IMR-90 (cell line): Measurements from ENCODE around the gene SPATA31E1. TPM values are rescaled to one million over a fixed set of nuclear protein-coding genes. Genes with fewer than 3 reads are reported as not detected.

Source experiments
- ATAC-seq: fragments of 200-7000 bp; cut with Tn5 transposase; 2 replicates; pipeline ENCODE4 v1.9.1; 2020; ENCODE audit warnings: low read depth, mild to moderate bottlenecking, moderate library complexity
- BruUV-seq: library from RNA; stranded (reverse); fragments of 400-500 nt; replicated peaks from 2 replicates; lab custom pipeline; 2021; lab: Mats Ljungman, UMichigan
- CTCF ChIA-PET: fragments of 300-600 bp; formaldehyde crosslinking; extraction: SDS; loops from one replicate; lab custom pipeline; 2021; ENCODE audit warnings: antibody characterized with exemption; lab: Yijun Ruan, JAX
- POLR2A ChIA-PET: fragments of 300-600 bp; sonication (Branson Sonifier 250); formaldehyde crosslinking; loops from one replicate; lab custom pipeline; 2022; ENCODE audit warnings: antibody characterized with exemption; ENCODE audit not compliant: unreplicated experiment; lab: Charles Lee
- DNase-seq: peaks from one replicate; pipeline ENCODE4 v3.0.0; 2013
- H2AFZ ChIP-seq: replicated peaks from 2 replicates; pipeline ENCODE3; 2013; ENCODE audit warnings: low read length, mild to moderate bottlenecking; ENCODE audit not compliant: poor library complexity
- H2AK5ac ChIP-seq: 2 replicates; pipeline ENCODE4 v1.6.1; 2013; ENCODE audit warnings: low read depth, low read length, inconsistent platforms
- H2AK9ac ChIP-seq: replicated peaks from 2 replicates; pipeline ENCODE3; 2013; ENCODE audit warnings: mild to moderate bottlenecking, low read depth, low read length, moderate library complexity; ENCODE audit not compliant: poor library complexity
- H2BK120ac ChIP-seq: 2 replicates; pipeline ENCODE4 v1.6.1; 2013; ENCODE audit warnings: low read depth, low read length, inconsistent platforms
- H2BK15ac ChIP-seq: 3 replicates; pipeline ENCODE4 v1.6.1; 2013; ENCODE audit warnings: low read depth, low read length, inconsistent platforms
- H2BK20ac ChIP-seq: 2 replicates; pipeline ENCODE4 v1.6.1; 2013; ENCODE audit warnings: low read depth, mild to moderate bottlenecking, inconsistent platforms, low read length, moderate library complexity
- H2BK5ac ChIP-seq: 2 replicates; pipeline ENCODE4 v1.6.1; 2013; ENCODE audit warnings: mild to moderate bottlenecking, low read depth, low read length, inconsistent platforms; ENCODE audit not compliant: poor library complexity, severe bottlenecking
- H3K14ac ChIP-seq: replicated peaks from 2 replicates; pipeline ENCODE4 v1.6.1; 2013; ENCODE audit warnings: low read depth, low read length, inconsistent platforms
- H3K18ac ChIP-seq: 2 replicates; pipeline ENCODE4 v1.6.1; 2013; ENCODE audit warnings: low read depth, low read length, control low read depth
- H3K23ac ChIP-seq: 2 replicates; pipeline ENCODE4 v1.6.1; 2013; ENCODE audit warnings: low read depth, low read length, inconsistent platforms
- H3K27ac ChIP-seq: 2 replicates; pipeline ENCODE4 v1.5.1; 2013; ENCODE audit warnings: mild to moderate bottlenecking, control low read depth, low read length; ENCODE audit not compliant: insufficient read depth
- H3K27me3 ChIP-seq: 2 replicates; pipeline ENCODE4 v1.6.1; 2013; ENCODE audit warnings: low read length; ENCODE audit not compliant: control insufficient read depth, insufficient read depth
- H3K36me3 ChIP-seq: 2 replicates; pipeline ENCODE4 v1.6.1; 2013; ENCODE audit warnings: low read length, mixed read lengths; ENCODE audit not compliant: control insufficient read depth, insufficient read depth
- H3K4ac ChIP-seq: 2 replicates; pipeline ENCODE4 v1.6.1; 2013; ENCODE audit warnings: low read depth, low read length, inconsistent platforms
- H3K4me1 ChIP-seq: 2 replicates; pipeline ENCODE4 v1.6.1; 2013; ENCODE audit warnings: low read length, mixed read lengths; ENCODE audit not compliant: control insufficient read depth, insufficient read depth
- H3K4me2 ChIP-seq: 2 replicates; pipeline ENCODE4 v1.6.1; 2013; ENCODE audit warnings: low read depth, mild to moderate bottlenecking, control low read depth, low read length, moderate library complexity
- H3K4me3 ChIP-seq: 2 replicates; pipeline ENCODE4 v1.5.1; 2013; ENCODE audit warnings: low read depth, mild to moderate bottlenecking, control low read depth, low read length, moderate library complexity; ENCODE audit not compliant: insufficient read depth
- H3K56ac ChIP-seq: 2 replicates; pipeline ENCODE4 v1.6.1; 2013; ENCODE audit warnings: low read length, inconsistent platforms; ENCODE audit not compliant: insufficient read depth; ENCODE audit errors: extremely low read depth
- H3K79me1 ChIP-seq, 2 experiments: 2 replicates each; pipeline ENCODE4 v1.6.1; 2013; ENCODE audit warnings: low read length in 2 of 2, inconsistent platforms in 1 of 2, low read depth in 1 of 2
- H3K9ac ChIP-seq: 2 replicates; pipeline ENCODE4 v1.6.1; 2013; ENCODE audit warnings: low read depth, low read length, control low read depth
- H3K9me1 ChIP-seq: 2 replicates; pipeline ENCODE4 v1.6.1; 2013; ENCODE audit warnings: low read length, inconsistent platforms; ENCODE audit not compliant: insufficient read depth
- H3K9me3 ChIP-seq: 2 replicates; pipeline ENCODE4 v1.6.1; 2013; ENCODE audit warnings: low read length; ENCODE audit not compliant: control insufficient read depth, insufficient read depth
- H4K20me1 ChIP-seq: 2 replicates; pipeline ENCODE4 v1.6.1; 2013; ENCODE audit warnings: low read length, inconsistent platforms; ENCODE audit not compliant: insufficient read depth
- H4K5ac ChIP-seq: 2 replicates; pipeline ENCODE4 v1.6.1; 2013; ENCODE audit warnings: mild to moderate bottlenecking, low read depth, low read length, control low read depth
- H4K8ac ChIP-seq, 2 experiments: 2 replicates each; pipeline ENCODE4 v1.6.1; 2013; ENCODE audit warnings: low read depth in 2 of 2, low read length in 2 of 2, control low read depth in 1 of 2, inconsistent platforms in 1 of 2
- H4K91ac ChIP-seq: 2 replicates; pipeline ENCODE4 v1.6.1; 2013; ENCODE audit warnings: low read depth, low read length, inconsistent platforms; ENCODE audit not compliant: insufficient read depth
- CHD1 ChIP-seq: IDR thresholded peaks from 2 replicates; pipeline ENCODE4 v1.6.1; 2012; ENCODE audit warnings: low read depth, low read length, improper control_type of control experiment
- FOS ChIP-seq: fragments of 150-350 bp; IDR thresholded peaks from 2 replicates; pipeline ENCODE4 v1.6.1; 2016; ENCODE audit warnings: low read depth, low read length
- MAZ ChIP-seq: IDR thresholded peaks from 2 replicates; pipeline ENCODE4 v1.6.1; 2012; ENCODE audit warnings: low read depth, mild to moderate bottlenecking, low read length, improper control_type of control experiment, moderate library complexity, borderline replicate concordance
- POLR2A ChIP-seq: IDR thresholded peaks from 2 replicates; pipeline ENCODE4 v1.6.1; 2012; ENCODE audit warnings: mild to moderate bottlenecking, low read depth, low read length
- RAD21 ChIP-seq: IDR thresholded peaks from 2 replicates; pipeline ENCODE4 v1.6.1; 2012; ENCODE audit warnings: low read length, improper control_type of control experiment
- RCOR1 ChIP-seq: IDR thresholded peaks from 2 replicates; pipeline ENCODE4 v1.6.1; 2012; ENCODE audit warnings: mild to moderate bottlenecking, low read length, improper control_type of control experiment; ENCODE audit not compliant: insufficient replicate concordance
- RFX5 ChIP-seq: IDR thresholded peaks from 2 replicates; pipeline ENCODE4 v1.8.0; 2012; ENCODE audit warnings: low read depth, mild to moderate bottlenecking, low read length, moderate library complexity
- SMC3 ChIP-seq: fragments of 150-350 bp; IDR thresholded peaks from 2 replicates; pipeline ENCODE4 v1.6.1; 2016; ENCODE audit warnings: low read depth, mild to moderate bottlenecking, antibody characterized with exemption, low read length, moderate library complexity
- WGBS, 2 experiments: methylation state at CpG; one replicate each; pipeline versions ENCODE4 v1.1.5 to v1.1.7; 2013; ENCODE audit warnings: missing lambda C conversion rate in 2 of 2; ENCODE audit not compliant: insufficient read length in 1 of 2; ENCODE audit errors: extremely low coverage in 2 of 2; 5-methylcytosine and 5-hydroxymethylcytosine counted together
- dilution Hi-C: fragments of 300-500 bp; cut with HindIII; formaldehyde crosslinking; loops from one replicate; pipeline ENCODE4 v1.14.3; 2018; ENCODE audit warnings: low sequenced_read_pairs; ENCODE audit not compliant: unreplicated experiment
- in situ Hi-C: fragments of 300-500 bp; cut with MboI; formaldehyde crosslinking; loops from 3 replicates; pipeline ENCODE4 v1.14.3; 2019; ENCODE audit warnings: low sequenced_read_pairs, inconsistent platforms, mixed read lengths
- intact Hi-C: fragments of 100-400 bp; cut with micrococcal nuclease; formaldehyde crosslinking; loops from 2 replicates; pipeline ENCODE4 v1.10.0; 2022
- polyA plus RNA-seq, 3 experiments: library from polyadenylated mRNA; depleted of rRNA; stranded (reverse); fragments of >200 nt; gene quantifications; 2 replicates each; pipeline ENCODE4 v1.2.3, GENCODE V29; 2012; ENCODE audit warnings: low replicate concordance in 1 of 3
- total RNA-seq: library from RNA; depleted of rRNA; stranded (reverse); fragments of >200 nt; gene quantifications from 2 replicates; pipeline ENCODE4 v1.2.3, GENCODE V29; 2012
- TF ChIP-seq, protein P1 (sequence below): conservative IDR thresholded peaks from 2 replicates; pipeline ENCODE4 v1.5.1; 2012; ENCODE audit warnings: mild to moderate bottlenecking, low read depth, low read length, improper control_type of control experiment
- TF ChIP-seq, protein P2 (sequence below): fragments of 150-350 bp; IDR thresholded peaks from 2 replicates; pipeline ENCODE4 v1.6.1; 2016; ENCODE audit warnings: low read depth, mild to moderate bottlenecking, low read length, moderate library complexity, borderline replicate concordance

Gene SPATA31E1
- total and polyA plus RNA-seq, 2 of the 4 experiments (the other 2 are of a cell fraction): 0.03 TPM; not detected in 1

GRCh38 chr9:87883274-87883673 lies 597 bp downstream of the SPATA31E1 start:
- H4K20me1 ChIP-seq: no peaks in the 10 kb centered on the region
- no peak overlapping the region for H3K4me2 ChIP-seq
- no peak overlapping the region for H3K56ac ChIP-seq
- H4K91ac ChIP-seq: no peak overlapping the region
- H2BK120ac ChIP-seq: no peak overlapping the region
- no peak overlapping the region for H2AFZ ChIP-seq
- in situ Hi-C loops: no loop called here
- H3K27ac ChIP-seq: no peak overlapping the region
- POLR2A ChIA-PET: no interaction called here
- H3K4ac ChIP-seq: no peak overlapping the region
- H3K27me3 ChIP-seq: no peaks in the 10 kb centered on the region
- DNase-seq (no peak), ATAC-seq (no peak)
- TF ChIP-seq RAD21 (no peak), POLR2A (no peak), FOS (no peak), CHD1 (no peak), RCOR1 (no peak), SMC3 (no peak), RFX5 (no peak), MAZ (no peak)
- TF ChIP-seq, protein P1, sequence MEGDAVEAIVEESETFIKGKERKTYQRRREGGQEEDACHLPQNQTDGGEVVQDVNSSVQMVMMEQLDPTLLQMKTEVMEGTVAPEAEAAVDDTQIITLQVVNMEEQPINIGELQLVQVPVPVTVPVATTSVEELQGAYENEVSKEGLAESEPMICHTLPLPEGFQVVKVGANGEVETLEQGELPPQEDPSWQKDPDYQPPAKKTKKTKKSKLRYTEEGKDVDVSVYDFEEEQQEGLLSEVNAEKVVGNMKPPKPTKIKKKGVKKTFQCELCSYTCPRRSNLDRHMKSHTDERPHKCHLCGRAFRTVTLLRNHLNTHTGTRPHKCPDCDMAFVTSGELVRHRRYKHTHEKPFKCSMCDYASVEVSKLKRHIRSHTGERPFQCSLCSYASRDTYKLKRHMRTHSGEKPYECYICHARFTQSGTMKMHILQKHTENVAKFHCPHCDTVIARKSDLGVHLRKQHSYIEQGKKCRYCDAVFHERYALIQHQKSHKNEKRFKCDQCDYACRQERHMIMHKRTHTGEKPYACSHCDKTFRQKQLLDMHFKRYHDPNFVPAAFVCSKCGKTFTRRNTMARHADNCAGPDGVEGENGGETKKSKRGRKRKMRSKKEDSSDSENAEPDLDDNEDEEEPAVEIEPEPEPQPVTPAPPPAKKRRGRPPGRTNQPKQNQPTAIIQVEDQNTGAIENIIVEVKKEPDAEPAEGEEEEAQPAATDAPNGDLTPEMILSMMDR: no peak
- TF ChIP-seq, protein P2, sequence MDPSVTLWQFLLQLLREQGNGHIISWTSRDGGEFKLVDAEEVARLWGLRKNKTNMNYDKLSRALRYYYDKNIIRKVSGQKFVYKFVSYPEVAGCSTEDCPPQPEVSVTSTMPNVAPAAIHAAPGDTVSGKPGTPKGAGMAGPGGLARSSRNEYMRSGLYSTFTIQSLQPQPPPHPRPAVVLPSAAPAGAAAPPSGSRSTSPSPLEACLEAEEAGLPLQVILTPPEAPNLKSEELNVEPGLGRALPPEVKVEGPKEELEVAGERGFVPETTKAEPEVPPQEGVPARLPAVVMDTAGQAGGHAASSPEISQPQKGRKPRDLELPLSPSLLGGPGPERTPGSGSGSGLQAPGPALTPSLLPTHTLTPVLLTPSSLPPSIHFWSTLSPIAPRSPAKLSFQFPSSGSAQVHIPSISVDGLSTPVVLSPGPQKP: no peak
- H3K9me1 ChIP-seq: no peaks in the 10 kb centered on the region
- no peak overlapping the region for H3K23ac ChIP-seq
- H3K9ac ChIP-seq: no peak overlapping the region
- no peak overlapping the region for H2BK15ac ChIP-seq
- intact Hi-C loops: no loop called here
- H3K79me1 ChIP-seq: no peaks in the 10 kb centered on the region
- no peaks in the 10 kb centered on the region for H3K36me3 ChIP-seq
- no peak overlapping the region for H2BK20ac ChIP-seq
- no peak overlapping the region for H2AK5ac ChIP-seq
- no peak overlapping the region for H4K8ac ChIP-seq
- H2BK5ac ChIP-seq: no peak overlapping the region
- H4K5ac ChIP-seq: no peak overlapping the region
- peaks cover 8% of the 10 kb centered on the region for H3K4me1 ChIP-seq
- H3K18ac ChIP-seq: no peak overlapping the region
- no peak overlapping the region for H2AK9ac ChIP-seq
- no TSS peak for BruUV-seq
- 80% methylated on average over 2 of the region's 6 CpGs; no CpG with 5 or more reads in 1 of the 2 experiments for WGBS, 2 experiments
- dilution Hi-C loops: no loop called here
- peaks cover 5% of the 10 kb centered on the region for H3K9me3 ChIP-seq
- H3K14ac ChIP-seq: no peak overlapping the region
- CTCF ChIA-PET: interaction anchor here (0.6 kb wide), 1 partner anchor 1469 kb away, joined by 4 read pairs; no protein-coding TSS in a partner anchor
- no peak overlapping the region for H3K4me3 ChIP-seq
